HG02588 (cell line): ENCODE data around the gene SPECC1L.

ENCODE experiments used
- ATAC-seq: cut with Tn5 transposase; IDR thresholded peaks from one replicate; pipeline ENCODE4 v1.9.1; 2021; ENCODE audit warnings: mild to moderate bottlenecking, moderate library complexity; ENCODE audit not compliant: unreplicated experiment

The SPECC1L gene

DNA sequence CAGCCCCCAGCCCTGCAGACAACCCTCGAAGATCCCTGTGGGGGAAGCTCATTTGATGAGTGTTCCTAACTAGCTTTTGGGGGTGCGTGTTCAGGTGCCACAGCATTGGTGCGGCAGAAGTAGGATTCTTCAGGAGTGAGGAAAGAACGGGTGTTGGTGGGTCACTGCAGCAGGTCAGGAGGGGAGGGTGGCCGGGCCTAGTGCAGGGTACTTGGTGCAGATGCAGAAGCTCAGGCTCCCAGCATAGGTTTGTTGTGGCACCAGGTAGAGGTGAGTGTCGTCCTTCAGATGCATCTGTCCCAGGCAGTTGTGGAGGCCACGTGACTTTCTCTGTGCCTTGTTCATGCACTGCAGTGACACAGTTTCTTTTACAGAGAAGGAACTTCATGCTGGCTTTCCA, 141.6 kb downstream of the SPECC1L start:
- no peak for ATAC-seq

DNA sequence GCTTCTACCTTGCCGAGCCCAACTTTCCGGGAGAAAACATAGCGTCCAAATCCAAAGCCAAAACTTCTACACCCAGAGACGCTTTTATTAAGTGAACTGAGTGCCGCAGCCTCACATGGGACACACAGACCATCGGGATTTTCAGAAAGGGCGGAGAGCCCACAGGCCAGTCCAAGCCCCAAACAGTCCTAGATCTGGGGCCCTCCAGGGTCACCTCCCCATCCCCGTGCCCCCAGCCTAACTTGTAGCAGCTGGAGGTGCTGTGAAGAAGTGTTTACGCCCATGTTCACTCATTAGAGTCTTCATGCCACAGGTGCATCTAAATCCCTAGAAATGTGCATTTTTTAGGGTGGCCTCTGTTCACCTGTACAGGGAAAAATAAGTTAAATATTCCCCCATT, 142.6 kb downstream of the SPECC1L start:
- no peak for ATAC-seq

DNA sequence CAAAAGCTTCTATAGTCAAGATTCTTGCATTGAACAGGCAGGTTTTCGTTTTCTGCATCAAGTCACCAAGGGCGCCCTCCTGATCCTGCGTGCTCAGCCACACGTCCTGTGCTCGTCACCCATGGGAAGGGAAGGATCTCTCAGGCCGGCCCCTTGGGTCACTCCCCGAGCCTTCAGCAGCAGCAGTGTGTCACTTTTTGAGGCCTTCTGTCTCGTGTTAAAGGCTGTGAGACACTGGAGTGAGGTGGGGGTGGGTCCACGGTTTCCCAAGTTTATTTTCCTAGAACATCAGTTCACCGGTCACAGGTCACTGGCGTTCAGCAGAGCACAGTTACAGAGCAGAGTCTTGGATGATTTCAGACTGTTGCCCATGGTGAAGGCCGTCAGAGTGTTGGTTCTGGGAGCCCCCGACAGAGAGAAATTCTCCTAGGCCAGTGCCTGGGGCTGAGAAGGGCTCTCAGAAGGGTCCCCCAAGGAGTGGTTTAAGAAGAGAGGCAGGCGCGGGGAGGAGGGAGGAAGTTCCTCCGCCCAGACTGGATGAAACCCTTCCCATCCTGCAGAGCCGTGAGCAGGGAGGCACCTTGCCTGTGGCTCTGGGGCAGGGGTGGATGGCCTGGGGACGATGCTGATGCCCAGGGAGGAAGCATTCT, 143.2 kb downstream of the SPECC1L start:
- ATAC-seq: no peak

DNA sequence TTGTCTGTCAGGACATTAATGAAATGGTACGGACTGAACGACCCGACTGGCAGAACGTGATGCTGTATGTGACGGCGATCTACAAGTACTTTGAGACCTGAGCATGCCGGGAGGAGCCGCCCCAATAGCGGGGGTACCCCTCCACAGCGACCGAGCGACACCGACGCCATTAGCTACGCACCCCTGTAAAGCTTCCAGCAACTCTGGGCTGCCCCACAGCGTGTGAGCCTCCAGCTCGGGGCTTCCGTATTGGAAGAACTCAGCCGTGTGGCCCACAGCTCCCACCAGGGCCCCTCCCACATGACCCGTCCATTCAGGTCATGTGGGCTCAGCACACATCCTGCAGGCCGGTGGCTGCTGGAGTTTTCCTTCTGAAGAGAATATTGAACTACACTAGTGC, 143.9 kb downstream of the SPECC1L start:
- ATAC-seq: no peak

DNA sequence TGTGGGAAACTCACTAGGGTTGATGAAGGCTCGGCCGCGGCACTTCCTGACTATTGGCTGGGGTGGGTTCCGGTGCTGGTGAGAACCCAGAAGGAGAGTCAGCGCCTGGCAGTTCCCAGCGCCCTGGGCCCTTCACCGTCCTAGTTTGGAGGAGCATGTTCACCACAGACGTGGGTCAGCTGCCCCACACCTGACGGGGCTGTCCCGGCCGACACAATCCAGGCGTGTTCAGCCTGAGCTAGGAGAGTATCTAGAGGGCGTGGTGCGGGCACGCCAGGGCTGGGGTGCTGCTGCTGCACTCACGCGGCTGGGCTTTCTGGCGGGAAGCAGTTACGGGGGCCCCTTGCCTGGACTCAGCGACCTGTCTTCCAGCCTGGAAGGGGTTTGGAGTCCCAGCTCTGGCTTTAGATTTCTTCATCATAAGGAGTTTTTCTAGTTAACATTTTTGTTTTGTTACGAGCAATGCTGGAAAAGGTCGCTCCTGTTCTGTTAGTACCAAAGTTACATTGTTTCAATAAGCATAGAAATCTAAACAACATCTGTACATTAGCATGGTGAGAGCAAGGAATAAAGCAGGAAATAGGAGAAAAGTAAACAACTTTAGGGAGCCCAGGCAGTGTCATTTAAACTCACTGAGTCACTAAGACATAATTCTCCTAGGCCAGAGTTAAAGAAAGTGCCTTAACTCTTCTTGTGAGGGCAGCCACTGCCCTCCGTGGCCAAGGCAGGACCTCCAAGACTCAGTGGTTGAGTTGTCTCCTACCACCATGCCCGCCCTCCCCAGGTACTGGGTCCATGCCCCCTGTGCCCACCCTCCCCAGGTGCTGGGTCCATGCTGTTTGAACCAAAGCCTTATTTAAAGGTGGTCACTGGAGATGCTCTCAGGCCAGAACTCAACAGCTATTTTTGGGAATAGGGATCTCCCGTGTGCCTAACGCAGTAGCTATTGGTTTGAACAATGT, 144.6 kb downstream of the SPECC1L start:
- no peak for ATAC-seq

DNA sequence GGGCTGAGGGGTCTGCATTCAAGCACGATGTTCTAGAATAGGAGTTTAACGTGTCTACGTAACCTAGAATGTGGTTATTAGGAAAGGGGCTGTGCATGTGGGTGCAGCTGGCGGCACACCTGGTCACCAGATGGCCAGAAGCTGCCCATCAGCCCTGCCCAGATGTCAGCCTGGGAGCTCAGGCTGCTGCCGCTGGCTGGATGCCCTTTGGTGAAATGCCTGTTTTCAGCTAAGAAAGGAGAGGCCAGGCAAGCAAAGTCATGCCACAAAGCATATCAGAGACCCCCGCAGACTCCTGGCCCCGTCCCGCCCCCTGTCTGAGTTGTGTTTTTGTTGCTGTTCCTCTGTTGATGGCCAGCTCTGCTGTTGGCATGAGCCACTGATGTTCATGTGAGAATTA, 145.5 kb downstream of the SPECC1L start:
- no peak for ATAC-seq

DNA sequence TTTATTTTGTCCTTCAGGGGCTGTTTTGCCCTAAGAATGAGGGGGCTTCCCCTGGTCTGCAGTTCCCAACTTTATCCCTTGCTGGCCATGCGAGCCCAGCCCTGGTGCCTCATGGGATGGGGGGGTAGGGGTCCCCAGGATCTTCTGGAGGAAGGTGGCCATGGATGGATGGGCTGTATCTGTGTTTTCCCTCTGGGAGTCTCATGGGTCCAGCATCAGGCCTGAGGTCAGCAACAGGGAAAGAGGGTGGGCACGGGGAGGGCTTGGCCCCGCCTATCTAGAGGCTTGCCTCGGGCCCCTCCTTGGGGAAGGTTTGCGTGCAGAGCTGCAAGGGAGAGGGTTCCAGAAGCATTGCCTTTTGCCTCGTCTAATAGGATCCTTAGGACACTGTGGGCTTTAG, 146.0 kb downstream of the SPECC1L start:
- no peak for ATAC-seq

DNA sequence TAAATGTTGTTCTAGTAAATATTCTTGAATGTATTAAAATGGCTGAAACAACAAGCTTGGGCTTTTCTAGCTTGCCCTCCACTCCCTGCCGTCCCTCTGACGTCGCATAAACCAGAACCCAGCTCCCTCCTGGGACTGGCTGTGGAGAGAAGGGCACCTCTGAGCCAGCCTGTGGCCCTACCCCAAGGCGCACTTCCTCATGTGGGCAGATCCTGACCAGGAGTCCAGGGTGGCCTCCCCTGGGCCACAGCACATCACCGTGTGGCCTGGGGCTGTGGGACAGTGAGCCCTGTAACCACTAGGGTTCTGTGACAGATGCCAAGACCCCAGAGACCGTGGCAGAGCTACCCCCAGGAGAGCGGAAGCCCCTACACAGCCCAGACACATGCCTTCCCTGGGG, 146.6 kb downstream of the SPECC1L start:
- ATAC-seq: no peak

DNA sequence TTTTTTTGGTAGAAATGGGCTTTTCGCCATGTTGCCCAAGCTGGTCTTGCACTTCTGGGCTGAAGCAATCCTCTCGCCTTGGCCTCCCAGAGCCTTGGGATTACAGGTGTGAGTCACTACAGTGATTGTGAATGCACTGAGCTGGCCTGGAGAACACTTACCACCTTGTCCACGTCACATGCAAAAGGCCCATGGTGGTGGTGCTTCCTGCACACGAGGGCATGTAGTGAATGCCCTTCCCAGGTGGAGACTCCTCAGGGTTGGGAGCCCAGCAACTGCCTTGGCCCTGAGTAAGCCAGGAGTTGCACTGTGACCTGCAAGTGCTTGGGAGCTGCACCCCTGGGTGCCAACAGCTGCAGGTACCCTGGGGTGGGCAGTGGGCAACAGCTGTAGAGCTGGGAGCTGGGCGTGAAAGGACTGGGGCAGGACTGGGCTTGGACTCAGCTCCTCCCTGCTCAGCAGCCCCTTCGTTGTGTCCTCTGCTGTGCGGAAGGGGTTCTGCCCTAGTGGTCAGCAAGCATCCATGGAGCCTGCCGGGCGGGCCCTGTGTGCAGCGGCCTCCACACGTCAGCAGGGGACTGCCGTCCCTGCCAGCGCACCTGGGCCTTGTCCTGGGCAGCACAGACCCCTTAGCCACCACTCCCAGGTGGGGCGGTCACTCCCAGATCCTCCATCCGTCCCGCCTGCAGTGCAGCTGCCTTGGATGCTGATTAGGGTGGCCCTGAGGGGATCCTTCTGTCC, 147.4 kb downstream of the SPECC1L start:
- ATAC-seq: no peak

DNA sequence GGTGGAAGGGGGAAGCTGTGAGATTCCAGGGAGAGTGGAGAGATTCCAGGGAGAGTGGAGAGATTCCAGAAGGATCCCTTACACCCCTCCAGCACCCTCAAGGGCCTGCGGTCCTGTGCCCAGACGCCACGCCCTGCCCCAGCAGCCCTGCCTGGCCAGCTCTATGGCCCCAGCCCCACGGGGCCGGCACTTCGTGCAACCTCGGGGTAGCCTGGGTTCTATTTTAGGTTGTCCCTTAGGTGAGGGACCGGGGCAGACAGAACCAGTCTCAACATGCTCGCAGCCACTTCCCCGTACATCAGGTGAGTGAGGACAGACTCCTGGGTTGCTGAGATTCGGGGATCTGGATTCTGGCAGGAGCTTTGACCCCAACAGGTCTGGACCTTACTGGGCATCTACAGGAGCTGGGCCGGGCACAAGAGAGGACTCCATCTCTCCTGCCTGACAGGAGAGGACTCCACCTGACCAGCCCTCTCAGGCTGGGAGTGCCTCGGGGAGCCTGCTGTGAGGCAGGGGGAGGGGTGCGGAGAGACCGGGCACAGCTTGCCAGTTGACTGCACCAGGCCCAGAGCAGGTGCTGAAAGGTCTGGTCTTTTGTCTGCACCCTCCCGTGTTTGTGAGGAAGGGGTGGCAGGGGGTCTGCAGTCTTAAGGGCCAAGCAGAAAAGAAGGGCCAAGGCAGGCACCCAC, 148.3 kb downstream of the SPECC1L start:
- ATAC-seq: no peak

DNA sequence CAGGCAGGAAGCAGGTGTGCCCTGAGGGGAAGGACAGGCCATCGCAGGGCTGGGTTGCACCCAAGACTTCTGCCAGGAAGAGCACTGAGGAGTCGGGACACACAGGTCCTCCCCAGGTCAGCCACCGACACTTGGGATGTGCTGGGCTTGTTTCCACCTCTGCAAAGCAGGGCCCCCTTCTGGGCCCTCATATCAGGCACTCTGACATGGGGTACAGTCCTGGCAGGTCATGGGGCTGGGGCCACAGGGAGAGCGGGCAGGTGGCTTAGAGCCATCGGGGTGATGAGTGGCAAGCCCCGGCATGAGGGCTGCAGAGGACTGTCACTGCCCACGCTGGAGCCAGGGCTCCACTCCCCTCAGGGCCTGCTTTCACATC, 148.8 kb downstream of the SPECC1L start:
- ATAC-seq: no peak

DNA sequence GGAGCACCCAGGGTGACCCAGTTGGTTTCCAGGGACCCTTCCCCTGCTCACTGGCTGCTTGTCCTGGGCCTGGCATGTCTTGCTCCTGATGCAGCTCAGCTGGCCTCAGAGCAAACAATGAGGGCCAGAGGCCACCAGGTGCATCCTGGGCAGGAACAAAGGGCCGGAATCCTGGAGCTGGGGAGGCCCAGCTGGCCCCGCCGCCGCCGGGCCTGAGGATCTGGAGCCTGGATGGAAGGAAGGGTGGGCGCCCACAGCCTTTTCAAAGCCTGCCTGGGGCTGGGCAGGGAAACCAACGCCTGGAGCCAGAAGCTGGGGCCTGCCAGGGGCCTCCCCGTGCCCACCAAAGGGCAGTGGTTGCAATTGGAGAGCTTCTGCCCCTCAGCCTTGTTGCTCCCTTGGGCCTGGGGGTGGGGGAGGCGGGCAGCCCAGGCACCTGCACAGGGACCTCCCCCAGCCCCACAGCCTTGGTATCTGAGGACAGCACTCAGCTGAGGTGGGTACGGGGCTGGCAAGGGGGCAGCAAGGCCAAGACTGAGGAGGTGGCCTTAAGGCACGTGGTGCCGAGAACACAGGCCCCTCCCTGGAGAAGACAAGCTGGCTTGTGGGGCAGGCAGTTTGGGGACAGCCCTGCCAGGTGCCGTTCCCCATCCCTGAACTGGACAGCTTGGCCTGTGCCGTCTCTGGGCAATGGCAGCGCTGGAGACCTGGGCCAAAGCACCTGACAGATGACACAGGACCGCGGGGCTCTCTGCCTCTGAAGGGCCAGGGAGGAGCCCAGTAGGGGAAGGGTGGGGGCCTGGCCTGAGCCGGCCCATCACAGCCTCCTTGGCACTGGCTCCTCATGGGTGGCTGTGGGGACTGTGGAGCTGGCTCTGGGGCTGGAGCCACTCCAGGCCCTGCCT, 149.7 kb downstream of the SPECC1L start:
- ATAC-seq: no peak

DNA sequence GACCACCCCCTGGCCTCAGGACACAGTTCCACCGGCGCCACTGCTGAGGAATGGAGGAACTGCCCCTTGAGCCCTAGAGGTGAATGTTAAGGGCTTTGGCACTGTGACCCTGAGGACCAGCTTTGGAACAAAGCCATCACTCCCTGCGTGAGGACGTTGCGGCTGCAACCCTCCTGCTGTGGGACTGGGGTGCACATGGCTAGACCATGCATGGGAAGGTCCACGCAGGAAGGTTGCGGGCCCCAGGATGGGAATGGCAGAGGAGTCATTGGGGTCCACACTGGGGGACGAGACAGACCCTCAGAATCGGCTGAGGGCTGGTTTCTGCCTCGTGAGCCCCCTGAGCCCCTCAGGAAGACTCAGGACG, 150.3 kb downstream of the SPECC1L start:
- ATAC-seq: no peak

DNA sequence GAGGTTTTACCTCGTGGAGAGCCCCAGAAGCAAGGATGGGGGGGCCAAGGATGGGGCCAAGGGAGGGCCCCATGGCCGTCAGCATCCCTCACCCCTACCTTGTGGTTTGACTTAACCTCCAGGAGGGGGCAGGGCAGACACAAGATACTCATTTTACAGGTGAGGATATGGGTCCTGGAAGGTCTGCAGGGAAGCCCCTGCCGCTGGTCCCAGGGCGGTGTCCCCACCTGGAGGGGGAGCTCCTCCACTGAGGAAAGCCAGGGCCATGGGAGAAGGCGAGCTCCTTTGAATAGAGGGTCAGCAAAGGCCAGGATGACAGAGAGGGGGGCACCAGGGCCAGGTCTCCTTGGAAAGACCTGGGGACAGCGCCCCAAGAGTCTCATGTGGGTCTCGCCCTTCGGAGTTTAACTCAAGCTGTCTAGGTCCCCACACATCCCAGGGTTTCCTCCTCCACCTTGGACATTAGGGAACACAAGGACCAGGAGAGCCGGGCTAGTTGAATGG, 150.8 kb downstream of the SPECC1L start:
- ATAC-seq: no peak

DNA sequence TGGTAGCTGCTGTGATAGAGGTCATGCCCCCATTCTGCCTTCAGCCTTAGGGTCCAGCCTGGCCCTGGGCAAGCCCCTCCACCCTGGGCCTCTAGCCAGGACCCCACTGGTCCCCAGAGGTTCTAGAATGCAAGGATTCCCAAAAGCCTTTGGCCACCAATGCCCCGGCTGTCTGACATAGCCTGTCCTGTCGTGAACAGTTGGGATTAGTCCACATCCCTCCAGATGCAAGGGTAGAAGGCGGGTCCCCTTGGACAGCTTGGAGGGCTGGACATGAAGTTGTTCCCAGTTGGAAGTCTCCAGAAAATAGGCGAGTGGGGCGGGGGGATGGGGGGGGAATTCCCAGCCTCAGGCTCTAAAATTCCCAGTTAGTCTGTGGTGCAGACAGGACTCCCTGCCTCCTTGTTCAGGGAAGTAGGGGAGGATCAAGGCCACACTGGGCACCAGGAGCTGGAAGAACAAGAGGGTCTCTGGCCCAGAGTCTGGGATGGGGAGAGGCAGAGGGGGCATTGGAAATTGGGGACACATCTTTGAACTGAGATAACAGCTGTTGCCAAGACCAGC, 151.6 kb downstream of the SPECC1L start:
- ATAC-seq: no peak

DNA sequence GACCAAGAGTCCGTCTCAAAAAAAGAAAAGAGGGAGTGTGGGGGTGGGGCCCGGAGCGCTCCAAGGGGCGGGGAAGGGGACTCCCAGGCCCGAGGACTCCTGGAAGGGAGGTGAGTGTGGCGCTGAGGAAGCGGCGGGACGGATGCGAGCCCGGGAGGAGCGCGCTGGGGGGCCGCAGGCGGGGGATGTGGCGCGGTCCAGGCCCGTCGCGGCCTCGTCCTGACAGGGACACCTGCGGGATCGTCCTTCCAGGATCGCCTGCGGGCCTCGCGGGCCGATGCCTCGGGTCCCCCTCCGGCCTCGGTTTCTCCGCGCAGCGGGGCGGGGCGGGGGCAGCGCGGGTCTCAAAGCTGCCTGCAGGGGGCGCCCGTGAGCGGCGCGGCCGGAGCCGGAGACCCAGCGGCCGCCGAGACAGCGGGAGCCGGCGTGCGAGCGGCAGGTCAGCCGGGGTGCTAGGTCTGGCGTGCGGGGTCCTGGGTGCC, 152.9 kb downstream of the SPECC1L start:
- ATAC-seq: no peak

DNA sequence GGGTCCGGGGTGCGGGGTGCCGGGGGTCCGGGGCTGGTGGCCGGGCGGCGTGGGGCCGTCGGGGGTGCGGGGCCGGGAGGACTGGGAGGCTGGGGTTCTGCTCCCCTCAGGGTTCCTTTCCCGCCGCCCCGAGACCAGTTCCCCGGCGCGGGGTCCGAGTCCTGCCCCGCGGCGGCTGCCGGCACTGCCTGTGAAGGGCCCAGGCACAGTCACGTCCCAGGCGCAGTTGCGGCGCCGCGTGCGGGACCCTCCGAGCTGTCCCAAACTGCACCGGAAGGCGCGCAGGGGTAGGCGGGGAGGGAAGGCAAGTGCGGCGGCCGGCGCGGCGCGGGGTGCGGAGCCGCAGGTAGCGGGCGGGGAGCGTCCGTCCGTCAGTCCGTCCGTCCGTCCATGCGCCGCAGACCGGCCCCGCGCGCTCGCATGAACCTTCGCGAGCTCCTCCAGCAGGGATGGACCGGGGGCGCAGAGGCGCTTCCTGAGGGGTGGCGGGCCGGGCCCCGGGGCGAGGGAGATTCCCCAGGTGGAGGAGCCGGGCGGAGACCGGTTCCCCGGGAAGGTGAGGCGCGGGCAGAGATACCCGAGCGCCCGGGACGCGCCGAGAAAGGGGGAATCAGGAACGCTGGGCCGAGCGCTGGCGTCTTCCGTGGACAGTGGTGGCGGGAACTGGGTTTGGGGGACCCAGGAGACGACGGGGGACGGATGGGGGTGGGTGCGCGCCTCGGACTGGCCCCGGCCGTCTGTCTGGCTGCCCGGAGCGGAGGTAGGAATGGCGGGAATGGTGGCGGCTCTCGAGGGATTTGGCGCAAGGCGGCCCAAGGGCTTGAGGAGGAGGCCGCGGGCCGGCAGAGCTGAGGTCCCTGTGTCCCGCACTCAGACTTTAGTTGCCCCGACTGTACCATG, 153.6 kb downstream of the SPECC1L start:
- no peak for ATAC-seq
